Hepatocyte (in vitro differentiated cells): ENCODE data around the gene NOL3. TPM values are rescaled to one million over a fixed set of nuclear protein-coding genes. Genes with fewer than 3 reads are reported as not detected.

Experiments
- DNase-seq: peaks from one replicate; pipeline ENCODE4 v3.0.0-alpha.2; 2016; ENCODE audit warnings: low spot score
- H2AFZ ChIP-seq: fragments of 200-600 bp; sonication (generic); 2 replicates; pipeline ENCODE4 v1.6.0; 2016; ENCODE audit warnings: antibody characterized with exemption, mild to moderate bottlenecking
- H3K27ac ChIP-seq: fragments of 200-600 bp; sonication (generic); 2 replicates; pipeline ENCODE4 v1.5.1; 2016; ENCODE audit warnings: mild to moderate bottlenecking
- H3K27me3 ChIP-seq: fragments of 200-600 bp; sonication (generic); 2 replicates; pipeline ENCODE4 v1.6.1; 2016
- H3K36me3 ChIP-seq: fragments of 200-600 bp; sonication (generic); replicated peaks from 2 replicates; pipeline ENCODE4 v1.5.1; 2016; ENCODE audit warnings: low read depth; ENCODE audit not compliant: insufficient read depth
- H3K4me1 ChIP-seq: fragments of 200-600 bp; sonication (generic); 2 replicates; pipeline ENCODE4 v1.5.1; 2016; ENCODE audit warnings: mild to moderate bottlenecking, moderate library complexity; ENCODE audit not compliant: insufficient read depth
- H3K4me2 ChIP-seq: fragments of 200-600 bp; sonication (generic); 2 replicates; pipeline ENCODE4 v1.6.0; 2016
- H3K4me3 ChIP-seq: fragments of 200-600 bp; sonication (generic); 2 replicates; pipeline ENCODE4 v1.5.1; 2016; ENCODE audit warnings: mild to moderate bottlenecking
- H3K79me2 ChIP-seq: fragments of 200-600 bp; sonication (generic); 2 replicates; pipeline ENCODE4 v1.6.0; 2017; ENCODE audit warnings: mild to moderate bottlenecking
- H3K9me2 ChIP-seq: fragments of 200-600 bp; sonication (generic); replicated peaks from 2 replicates; pipeline ENCODE4 v1.6.0; 2017; ENCODE audit warnings: mild to moderate bottlenecking; ENCODE audit not compliant: insufficient read depth
- H3K9me3 ChIP-seq: fragments of 200-600 bp; sonication (generic); 2 replicates; pipeline ENCODE4 v1.5.1; 2016; ENCODE audit warnings: low read depth, mild to moderate bottlenecking
- H4K20me1 ChIP-seq: fragments of 200-600 bp; sonication (generic); 2 replicates; pipeline ENCODE4 v1.6.0; 2016; ENCODE audit warnings: mild to moderate bottlenecking; ENCODE audit not compliant: insufficient read depth, poor library complexity, severe bottlenecking
- EZH2 ChIP-seq: fragments of 200-600 bp; sonication (generic); IDR thresholded peaks from 2 replicates; pipeline ENCODE4 v1.6.1; 2016; ENCODE audit warnings: antibody characterized with exemption, mild to moderate bottlenecking, borderline replicate concordance
- EZH2phosphoT487 ChIP-seq: fragments of 200-600 bp; sonication (generic); IDR thresholded peaks from one replicate; pipeline ENCODE4 v1.6.1; 2018; ENCODE audit warnings: antibody characterized with exemption, mild to moderate bottlenecking, low read depth, moderate library complexity; ENCODE audit not compliant: unreplicated experiment, severe bottlenecking
- WGBS: methylation state at CpG from one replicate; pipeline ENCODE4 v1.1.6; 2016; ENCODE audit warnings: low lambda C conversion rate; ENCODE audit errors: missing lambda C conversion rate; 5-methylcytosine and 5-hydroxymethylcytosine counted together
- polyA plus RNA-seq: library from polyadenylated mRNA; unstranded; fragments of >200 nt; fragmentation: Nextera tagmentation; extraction: Ambion mirVana; gene quantifications from 2 replicates; pipeline ENCODE4 v1.2.1, GENCODE V29; 2016
- total RNA-seq: library from RNA; depleted of rRNA; stranded (reverse); fragments of >200 nt; gene quantifications from 2 replicates; pipeline ENCODE4 v1.2.3, GENCODE V29; 2014
- TF ChIP-seq, protein P1 (sequence below): fragments of 200-600 bp; sonication (generic); IDR thresholded peaks from 2 replicates; pipeline ENCODE4 v1.5.1; 2016; ENCODE audit warnings: antibody characterized with exemption, mild to moderate bottlenecking; ENCODE audit not compliant: poor library complexity

NOL3 gene
- total and polyA plus RNA-seq, 2 experiments from 2014 or later: 9.3 to 10.9 TPM

DNA sequence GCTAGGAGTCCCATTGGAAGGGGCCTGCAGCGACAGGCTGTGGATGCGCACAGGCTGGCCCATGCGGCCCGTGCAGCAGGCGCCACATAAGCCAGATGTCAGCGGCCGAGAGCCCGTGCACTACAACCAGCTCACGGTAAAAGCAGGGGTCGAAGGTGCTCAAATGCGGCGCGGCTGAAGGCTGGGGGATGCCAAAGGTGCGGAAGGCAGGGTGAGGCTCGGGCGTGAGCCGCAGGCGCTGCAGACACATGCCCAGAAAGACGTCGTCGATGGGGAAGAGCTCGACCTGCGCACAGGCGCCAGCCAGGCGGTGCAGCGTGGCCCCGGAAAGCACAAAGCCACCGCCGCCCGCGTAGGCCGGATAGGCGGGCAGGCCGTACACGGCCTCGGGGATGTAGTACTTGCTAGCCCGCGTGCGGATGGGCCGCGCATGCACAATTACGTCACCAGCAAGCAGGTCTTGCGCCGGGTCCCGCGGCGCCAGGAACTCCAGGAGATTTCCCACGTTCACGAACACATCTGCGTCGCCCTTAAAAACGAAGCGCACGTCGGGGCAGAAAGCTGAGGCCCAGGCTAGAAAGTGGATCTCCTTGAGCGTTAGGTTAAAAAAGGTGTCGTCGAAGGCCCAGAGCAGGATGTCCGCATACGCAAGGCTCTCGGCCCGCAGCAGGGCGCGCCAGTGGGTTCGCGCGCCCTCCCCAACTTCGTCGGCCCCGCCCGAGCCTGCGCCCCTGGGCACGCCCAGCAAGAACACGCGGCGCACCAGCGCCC, 20.9 kb upstream of the NOL3 start:
- H3K9me2 ChIP-seq: no peaks in the 10 kb centered on the region
- H3K27me3 ChIP-seq: peaks cover 7% of the 10 kb centered on the region
- peaks cover 4% of the 10 kb centered on the region for H3K79me2 ChIP-seq
- peak overlapping the region; percentile 82 for H3K4me3 ChIP-seq
- H3K27ac ChIP-seq: peak overlapping the region; percentile 98
- H3K4me2 ChIP-seq: peak overlapping the region; percentile 92
- H3K9me3 ChIP-seq: no peaks in the 10 kb centered on the region
- TF ChIP-seq EZH2 (no peak), EZH2phosphoT487 (no peak)
- TF ChIP-seq, protein P1, sequence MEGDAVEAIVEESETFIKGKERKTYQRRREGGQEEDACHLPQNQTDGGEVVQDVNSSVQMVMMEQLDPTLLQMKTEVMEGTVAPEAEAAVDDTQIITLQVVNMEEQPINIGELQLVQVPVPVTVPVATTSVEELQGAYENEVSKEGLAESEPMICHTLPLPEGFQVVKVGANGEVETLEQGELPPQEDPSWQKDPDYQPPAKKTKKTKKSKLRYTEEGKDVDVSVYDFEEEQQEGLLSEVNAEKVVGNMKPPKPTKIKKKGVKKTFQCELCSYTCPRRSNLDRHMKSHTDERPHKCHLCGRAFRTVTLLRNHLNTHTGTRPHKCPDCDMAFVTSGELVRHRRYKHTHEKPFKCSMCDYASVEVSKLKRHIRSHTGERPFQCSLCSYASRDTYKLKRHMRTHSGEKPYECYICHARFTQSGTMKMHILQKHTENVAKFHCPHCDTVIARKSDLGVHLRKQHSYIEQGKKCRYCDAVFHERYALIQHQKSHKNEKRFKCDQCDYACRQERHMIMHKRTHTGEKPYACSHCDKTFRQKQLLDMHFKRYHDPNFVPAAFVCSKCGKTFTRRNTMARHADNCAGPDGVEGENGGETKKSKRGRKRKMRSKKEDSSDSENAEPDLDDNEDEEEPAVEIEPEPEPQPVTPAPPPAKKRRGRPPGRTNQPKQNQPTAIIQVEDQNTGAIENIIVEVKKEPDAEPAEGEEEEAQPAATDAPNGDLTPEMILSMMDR: no peak
- no peaks in the 10 kb centered on the region for H4K20me1 ChIP-seq
- 80% methylated on average over 71 of the region's 77 CpGs for WGBS
- DNase-seq: no peak
- H2AFZ ChIP-seq: no peak overlapping the region
- peaks cover 10% of the 10 kb centered on the region for H3K4me1 ChIP-seq
- no peaks in the 10 kb centered on the region for H3K36me3 ChIP-seq

DNA sequence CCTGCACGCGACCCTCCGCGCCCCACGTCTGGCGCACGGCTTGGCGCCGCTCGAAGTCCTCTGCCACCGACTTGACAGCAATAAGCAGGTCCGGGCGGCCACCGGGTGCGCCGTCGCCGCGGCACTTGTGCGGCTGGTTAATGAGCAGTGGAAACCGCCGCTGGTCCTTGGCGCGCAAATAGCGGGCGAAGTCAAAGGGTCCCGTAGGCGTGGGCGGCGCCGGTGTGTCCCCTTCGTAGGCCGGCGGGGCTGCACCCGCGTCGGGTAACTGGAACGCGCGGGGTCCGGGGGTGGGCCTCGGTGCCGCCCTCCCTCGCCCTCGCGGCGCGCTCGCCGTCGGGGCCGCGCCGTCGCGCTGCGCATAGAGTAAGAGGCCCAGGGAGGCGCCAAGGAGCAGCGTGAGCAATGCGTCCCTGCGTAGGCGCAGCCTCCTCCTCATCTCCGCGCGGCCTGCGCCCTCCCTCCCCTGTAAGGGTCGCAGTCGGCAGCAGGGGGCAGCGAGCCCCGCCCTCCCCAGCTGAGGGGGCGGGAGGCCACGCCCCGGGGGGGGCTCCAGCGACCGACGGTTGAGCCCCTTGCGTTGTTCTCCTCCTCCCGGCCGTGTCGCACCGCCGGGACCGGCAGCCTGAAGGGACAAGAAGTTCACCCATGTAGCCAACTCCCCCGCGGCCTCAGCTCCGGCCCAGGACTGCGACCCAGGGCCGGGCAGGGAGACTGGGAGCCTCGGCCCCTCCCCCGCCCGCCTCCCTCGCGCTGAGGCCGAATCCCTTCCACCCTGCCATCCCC, 20.1 kb upstream of the NOL3 start:
- Histone ChIP-seq H3K27me3 (peaks cover 13% of the 10 kb centered on the region), H3K4me2 (peak overlapping the region; percentile 92), H2AFZ (peak overlapping the region; percentile 94), H3K4me3 (peak overlapping the region; percentile 82), H3K36me3 (no peaks in the 10 kb centered on the region), H3K79me2 (peaks cover 4% of the 10 kb centered on the region), H3K9me2 (no peaks in the 10 kb centered on the region), H3K4me1 (peaks cover 17% of the 10 kb centered on the region), H4K20me1 (no peaks in the 10 kb centered on the region), H3K9me3 (no peaks in the 10 kb centered on the region), H3K27ac (peak overlapping the region; percentile 98)
- peak; percentile 86 for DNase-seq
- 14% methylated on average over 37 of the region's 94 CpGs for WGBS
- TF ChIP-seq EZH2phosphoT487 (no peak), EZH2 (no peak)
- TF ChIP-seq, protein P1: peak; percentile 13

- Histone ChIP-seq H3K4me3 (peak within 1 kb of the TSS; percentile 82), H3K27ac (peak within 1 kb of the TSS; percentile 98), H3K36me3 (no peaks in the 10 kb centered on the region), H3K79me2 (peaks cover 4% of the 10 kb centered on the region), H3K27me3 (peaks cover 18% of the 10 kb centered on the region), H3K9me2 (no peaks in the 10 kb centered on the region), H3K9me3 (no peaks in the 10 kb centered on the region), H3K4me1 (peaks cover 17% of the 10 kb centered on the region), H2AFZ (peak within 1 kb of the TSS; percentile 94), H4K20me1 (no peaks in the 10 kb centered on the region), H3K4me2 (peak within 1 kb of the TSS; percentile 92)
- peak; percentile 91 for DNase-seq
- 3% methylated on average over 34 of the region's 34 CpGs for WGBS
- TF ChIP-seq, protein P1: no peak
- TF ChIP-seq EZH2: no peak
- no peak for TF ChIP-seq EZH2phosphoT487
Measured at GRCh38 chr16:67150833-67151396, 19.4 kb upstream of the NOL3 start, which contains the start of gene B3GNT9. Gene B3GNT9 (minus strand): TSS chr16:67150998. CDS start chr16:67150485, 513 bp downstream.
